Coronary artery (tissue), 2 donors: ENCODE results near the gene ARF1.

Experiments
- DNase-seq: peaks from one replicate; pipeline ENCODE4 v3.0.0-alpha.2; 2017; ENCODE audit warnings: low spot score
- H3K27ac ChIP-seq, 2 donors: fragments of 200-600 bp; sonication (generic); one replicate each; pipeline ENCODE4 v1.5.1; 2016 to 2019
- H3K4me3 ChIP-seq: fragments of 200-600 bp; sonication (generic); 2 replicates; pipeline ENCODE4 v1.5.1; 2016; ENCODE audit warnings: mild to moderate bottlenecking, moderate library complexity
- TF ChIP-seq, protein P1 (sequence below): fragments of 200-600 bp; sonication (generic); IDR thresholded peaks from one replicate; pipeline ENCODE4 v1.5.1; 2019; ENCODE audit warnings: antibody characterized with exemption

The ARF1 gene

DNA sequence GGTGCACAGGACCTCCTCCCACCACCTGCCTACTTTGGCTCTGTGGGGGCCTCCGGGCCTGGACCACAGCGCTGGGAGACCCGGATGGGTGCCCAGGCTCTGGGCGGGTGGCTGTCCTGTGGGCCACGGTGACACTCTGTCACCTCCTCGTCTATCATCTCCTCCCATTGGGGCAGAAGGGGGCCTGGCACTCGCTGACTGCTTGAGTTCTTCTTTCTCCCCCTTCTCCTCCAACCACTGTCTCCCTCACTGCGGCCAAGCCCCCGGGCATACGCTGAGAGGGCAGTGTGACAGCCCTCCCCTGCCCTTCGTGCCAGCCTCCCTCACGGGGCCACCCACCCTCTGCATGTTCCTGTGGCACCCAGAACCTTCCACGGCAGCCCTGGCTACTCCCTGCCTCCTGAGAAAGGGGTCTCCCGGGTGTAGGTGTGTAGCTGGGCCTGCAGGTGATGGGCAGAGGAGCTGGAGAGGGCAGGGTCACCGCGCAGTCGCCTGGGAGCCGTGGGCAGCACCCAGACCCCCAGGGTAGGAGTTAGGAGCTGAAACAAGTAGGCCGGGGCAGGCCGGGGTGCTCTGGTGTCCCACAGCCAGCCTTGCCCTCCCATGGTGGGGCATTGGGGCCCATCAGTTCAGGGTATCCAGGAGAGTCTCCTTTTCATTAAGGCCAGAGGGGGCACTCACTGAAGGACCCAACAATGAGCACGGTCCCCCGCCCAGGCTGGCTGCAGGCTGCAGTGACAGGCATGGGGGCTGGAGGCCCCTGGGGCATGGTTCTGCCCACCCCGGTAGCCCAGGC, 9.2 kb upstream of the ARF1 start:
- TF ChIP-seq, protein P1, sequence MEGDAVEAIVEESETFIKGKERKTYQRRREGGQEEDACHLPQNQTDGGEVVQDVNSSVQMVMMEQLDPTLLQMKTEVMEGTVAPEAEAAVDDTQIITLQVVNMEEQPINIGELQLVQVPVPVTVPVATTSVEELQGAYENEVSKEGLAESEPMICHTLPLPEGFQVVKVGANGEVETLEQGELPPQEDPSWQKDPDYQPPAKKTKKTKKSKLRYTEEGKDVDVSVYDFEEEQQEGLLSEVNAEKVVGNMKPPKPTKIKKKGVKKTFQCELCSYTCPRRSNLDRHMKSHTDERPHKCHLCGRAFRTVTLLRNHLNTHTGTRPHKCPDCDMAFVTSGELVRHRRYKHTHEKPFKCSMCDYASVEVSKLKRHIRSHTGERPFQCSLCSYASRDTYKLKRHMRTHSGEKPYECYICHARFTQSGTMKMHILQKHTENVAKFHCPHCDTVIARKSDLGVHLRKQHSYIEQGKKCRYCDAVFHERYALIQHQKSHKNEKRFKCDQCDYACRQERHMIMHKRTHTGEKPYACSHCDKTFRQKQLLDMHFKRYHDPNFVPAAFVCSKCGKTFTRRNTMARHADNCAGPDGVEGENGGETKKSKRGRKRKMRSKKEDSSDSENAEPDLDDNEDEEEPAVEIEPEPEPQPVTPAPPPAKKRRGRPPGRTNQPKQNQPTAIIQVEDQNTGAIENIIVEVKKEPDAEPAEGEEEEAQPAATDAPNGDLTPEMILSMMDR: no peak
- DNase-seq: no peak
- no peak overlapping the region for H3K4me3 ChIP-seq
- H3K27ac ChIP-seq: no peak overlapping the region

DNA sequence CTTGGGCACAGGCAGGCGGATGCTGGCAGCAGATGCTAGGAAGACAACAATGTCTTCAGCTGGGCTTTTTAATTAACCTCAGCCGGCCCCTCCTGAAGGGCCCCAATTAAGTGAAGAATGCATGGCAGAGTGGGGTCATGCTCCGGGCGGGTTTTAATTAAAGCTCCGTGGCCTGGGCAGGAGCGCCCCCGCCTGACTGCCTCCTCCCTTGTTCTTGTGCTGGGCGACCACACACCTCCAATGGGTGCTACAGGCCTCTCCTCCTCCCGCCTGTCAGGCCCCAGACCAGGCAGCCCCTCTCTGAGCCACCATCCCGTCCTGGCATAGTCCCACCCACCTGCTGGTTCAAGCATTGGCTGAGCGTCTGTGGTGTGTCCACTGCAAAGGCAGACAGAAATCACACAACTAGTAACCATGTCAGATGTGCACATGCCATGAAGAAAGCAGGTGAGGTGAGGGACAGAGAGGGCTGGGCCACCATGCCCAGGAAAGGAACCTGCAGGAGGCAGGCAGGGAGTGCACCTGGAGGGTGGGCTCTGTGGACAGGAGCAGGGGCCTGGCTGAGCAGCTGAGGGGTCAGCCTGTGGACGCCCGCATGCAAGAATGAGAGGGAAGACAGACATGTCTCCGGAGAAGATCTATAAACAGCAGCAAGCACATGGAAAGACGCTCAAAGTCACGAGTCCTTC, 8.5 kb upstream of the ARF1 start:
- TF ChIP-seq, protein P1: no peak
- DNase-seq: no peak
- no peak overlapping the region for H3K27ac ChIP-seq
- H3K4me3 ChIP-seq: no peak overlapping the region

DNA sequence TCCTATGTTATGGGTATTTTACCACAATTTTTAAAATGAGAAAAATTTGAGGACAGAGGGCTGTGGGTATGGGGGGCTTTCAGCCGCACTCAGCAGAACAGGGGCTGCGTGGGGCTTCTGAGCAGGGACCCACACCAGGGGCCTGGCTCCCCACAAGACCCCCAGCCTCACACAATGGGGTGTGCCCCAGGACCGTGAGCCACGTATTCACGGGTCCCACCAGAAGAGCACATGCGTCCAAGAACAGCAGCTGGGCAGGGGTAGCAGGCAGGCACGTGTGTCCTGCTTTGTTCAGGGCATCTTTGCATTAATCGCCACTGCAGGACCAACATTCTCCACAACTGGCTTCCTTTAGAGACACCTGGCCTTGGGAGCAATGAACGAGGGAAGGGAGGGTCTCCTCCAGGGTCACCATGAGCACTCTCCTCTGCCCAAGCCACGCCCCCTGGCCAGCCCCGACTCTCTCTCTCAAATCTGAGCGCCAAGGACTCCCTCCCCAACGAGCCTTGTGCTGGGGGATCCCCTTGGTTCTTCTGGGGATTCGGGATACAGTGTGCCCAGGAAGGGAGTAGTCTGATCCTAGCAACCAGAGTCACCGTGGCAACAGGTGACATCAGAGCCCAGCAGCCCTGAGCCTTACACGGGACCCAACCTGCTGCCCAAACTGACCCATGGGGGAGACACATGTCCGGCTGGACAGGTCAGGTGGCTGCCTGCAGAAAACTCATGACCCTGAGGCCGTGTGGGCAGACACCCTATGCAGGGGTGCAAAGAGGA, 7.4 kb upstream of the ARF1 start:
- no peak for DNase-seq
- TF ChIP-seq, protein P1: no peak
- Histone ChIP-seq H3K27ac (no peak overlapping the region), H3K4me3 (no peak overlapping the region)

DNA sequence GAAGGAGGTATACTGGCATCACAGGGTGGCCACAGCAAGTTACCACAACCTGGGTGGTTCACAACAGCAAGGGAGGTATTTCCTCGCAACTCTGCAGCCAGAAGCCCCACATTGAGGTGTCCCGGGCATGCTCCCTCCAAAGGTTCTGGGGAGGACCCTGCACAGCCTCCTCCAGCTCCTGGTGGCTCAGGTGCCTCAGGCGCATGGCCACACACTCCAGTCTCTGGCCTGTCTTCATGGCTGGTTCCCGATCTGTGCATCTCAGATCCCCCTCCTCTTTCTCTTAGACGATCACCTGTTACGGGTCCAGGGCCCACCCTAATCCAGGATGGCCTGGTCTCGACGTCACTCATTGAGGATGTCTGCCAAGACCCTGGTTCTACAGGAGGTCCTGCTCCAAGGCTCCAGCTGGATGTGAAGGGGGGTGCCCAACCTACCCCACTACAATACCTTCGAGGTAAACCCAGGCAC, 6.7 kb upstream of the ARF1 start:
- Histone ChIP-seq H3K4me3 (no peak overlapping the region), H3K27ac (no peak overlapping the region)
- no peak for DNase-seq
- TF ChIP-seq, protein P1: no peak

DNA sequence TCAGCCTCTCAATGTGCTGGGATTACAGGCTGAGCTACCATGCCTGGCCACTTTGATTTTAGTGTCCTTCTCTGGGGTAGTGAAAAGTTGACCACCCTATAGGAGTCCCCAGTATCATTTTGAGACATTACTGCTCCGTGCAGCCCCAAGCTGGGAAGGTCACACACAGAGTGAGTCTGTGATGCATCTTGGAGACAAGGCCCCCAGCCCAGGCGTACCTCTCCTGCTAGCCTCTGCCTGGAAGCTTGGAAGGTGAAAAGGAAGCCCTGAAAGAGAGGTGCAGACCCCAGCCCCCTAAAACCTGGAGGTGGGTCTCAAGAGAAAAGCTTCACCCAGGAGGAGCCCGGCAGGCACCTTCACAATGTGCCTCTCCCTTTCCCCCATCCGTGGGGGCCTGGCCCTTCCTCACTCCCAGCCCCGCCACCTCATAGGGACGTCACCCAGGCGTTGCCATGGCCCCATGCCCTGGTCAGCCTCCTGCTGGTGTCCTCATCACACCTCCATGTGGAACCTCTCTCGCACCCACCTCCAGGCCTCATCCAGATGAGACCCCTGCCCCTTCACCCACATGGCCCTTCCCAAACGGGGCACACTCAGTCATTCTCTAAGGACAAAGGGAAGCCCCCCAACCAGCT, 5.6 kb upstream of the ARF1 start:
- Histone ChIP-seq H3K4me3 (no peak overlapping the region), H3K27ac (no peak overlapping the region)
- TF ChIP-seq, protein P1: no peak
- DNase-seq: no peak

DNA sequence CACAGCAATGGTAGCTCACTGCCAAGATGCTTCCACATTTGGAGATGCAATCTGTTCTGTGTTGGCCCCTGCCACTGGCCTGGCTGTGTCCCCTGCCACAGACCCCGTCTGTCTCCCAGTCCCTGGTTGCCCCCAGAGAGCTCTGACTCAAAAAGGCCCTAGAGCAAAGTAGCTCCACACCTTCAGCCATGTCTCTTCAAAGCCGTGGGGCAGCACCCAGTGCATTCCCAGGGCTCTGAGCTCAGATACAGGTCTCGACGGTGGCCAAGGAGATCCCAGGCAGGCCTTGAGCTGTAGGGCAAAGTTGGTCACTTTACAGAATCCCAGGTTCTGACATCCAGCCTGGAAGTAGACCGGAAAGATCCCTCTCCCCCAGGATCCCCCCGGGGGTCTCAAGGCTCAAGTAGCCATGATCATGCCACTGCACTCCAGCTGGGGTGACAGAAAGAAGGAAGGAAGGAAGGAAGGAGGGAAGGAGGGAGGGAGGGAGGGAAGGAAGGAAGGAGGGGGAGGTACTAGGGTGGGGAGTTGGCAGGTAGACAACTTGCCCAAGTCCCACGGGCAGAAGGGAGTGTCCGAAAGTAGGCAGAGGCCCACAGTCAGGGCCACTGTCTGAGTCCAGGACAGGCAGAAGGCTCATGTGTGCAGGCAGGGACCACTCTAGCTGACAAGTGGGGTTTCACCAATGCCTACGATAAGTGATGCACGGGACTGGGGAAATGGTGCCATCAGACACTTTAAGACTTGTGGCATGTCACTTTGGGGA, 4.8 kb upstream of the ARF1 start:
- DNase-seq: no peak
- Histone ChIP-seq H3K27ac (no peak overlapping the region), H3K4me3 (no peak overlapping the region)
- TF ChIP-seq, protein P1: no peak
